Activated T-cell treated with anti-CD3 and anti-CD28 coated beads for 1 hour (primary cell): ENCODE measurements around the gene TTLL1.
"Not testable (repeated sequence)": the region's sequence is repeated elsewhere in the genome, so short reads cannot be mapped to it uniquely, and the experiment has no call there.

Experiments
- DNase-seq: peaks from one replicate; pipeline ENCODE4 v3.0.0-alpha.2; 2020; ENCODE audit warnings: low read depth

The TTLL1 gene

GRCh38 chr22:43110444-43110926 lies 21.3 kb upstream of the TTLL1 start, which contains the start of gene BIK:
Gene BIK (plus strand): TSS chr22:43110750. CDS start chr22:43124023, 13,273 bp downstream.
- peak; percentile 35 for DNase-seq

- no peak for DNase-seq
These were observed 20.8 kb upstream of the TTLL1 start for GRCh38 chr22:43109921-43110443.

GRCh38 chr22:43109511-43109910 lies 20.3 kb upstream of the TTLL1 start:
- DNase-seq, result no peak

GRCh38 chr22:43106302-43106701 lies 17.1 kb upstream of the TTLL1 start:
- DNase-seq, result no peak

GRCh38 chr22:43104950-43105349 lies 15.8 kb upstream of the TTLL1 start:
- DNase-seq, result not testable (repeated sequence)

GRCh38 chr22:43104056-43104625 lies 14.9 kb upstream of the TTLL1 start:
- DNase-seq, result not testable (repeated sequence)

GRCh38 chr22:43101306-43101705 lies 12.1 kb upstream of the TTLL1 start:
- no peak for DNase-seq

- DNase-seq, result no peak
These were observed 11.0 kb upstream of the TTLL1 start for GRCh38 chr22:43100225-43100624.

GRCh38 chr22:43099095-43099494 lies 9.9 kb upstream of the TTLL1 start:
- DNase-seq, result no peak

GRCh38 chr22:43098356-43098755 lies 9.2 kb upstream of the TTLL1 start:
- DNase-seq, result no peak

- DNase-seq, result no peak
These were observed 7.2 kb upstream of the TTLL1 start for GRCh38 chr22:43096420-43096819.

GRCh38 chr22:43094551-43094950 lies 5.4 kb upstream of the TTLL1 start:
- no peak for DNase-seq

GRCh38 chr22:43094085-43094484 lies 4.9 kb upstream of the TTLL1 start:
- no peak for DNase-seq

GRCh38 chr22:43092085-43092484 lies 2.9 kb upstream of the TTLL1 start:
- DNase-seq, result no peak

- no peak for DNase-seq
These were observed 1.1 kb upstream of the TTLL1 start for GRCh38 chr22:43090130-43090789.

- DNase-seq, result no peak
These were observed 586 bp downstream of the TTLL1 start for GRCh38 chr22:43088627-43088983.

- DNase-seq, result no peak
These were observed 3.3 kb downstream of the TTLL1 start for GRCh38 chr22:43085658-43086606.

GRCh38 chr22:43081968-43082367 lies 7.2 kb downstream of the TTLL1 start:
- DNase-seq, result no peak

GRCh38 chr22:43080616-43081015 lies 8.6 kb downstream of the TTLL1 start:
- DNase-seq, result no peak

GRCh38 chr22:43079742-43080141 lies 9.4 kb downstream of the TTLL1 start:
- no peak for DNase-seq

GRCh38 chr22:43078522-43078921 lies 10.7 kb downstream of the TTLL1 start:
- DNase-seq, result no peak

- DNase-seq, result no peak
These were observed 11.9 kb downstream of the TTLL1 start for GRCh38 chr22:43077121-43077877.
